ENCODE results near the gene SYNPO2.

- TF ChIP-seq CTCF (IDR thresholded peaks at IDR 0.05) (no peak), POLR2A (IDR thresholded peaks at IDR 0.05) (no peak)
Measured at GRCh38 chr4:118936406-118936805, 47.8 kb downstream of the SYNPO2 start.

All from testis (tissue), 2 donors.